Neural cell (in vitro differentiated cells): ENCODE measurements around the gene CCNI.

ENCODE experiments used
- CTCF ChIP-seq: fragments of 450-650 bp; IDR thresholded peaks from 2 replicates; pipeline ENCODE4 v1.5.1; 2014; ENCODE audit warnings: antibody characterized with exemption, mild to moderate bottlenecking, moderate library complexity; ENCODE audit not compliant: poor library complexity, severe bottlenecking
- EP300 ChIP-seq: fragments of 450-650 bp; conservative IDR thresholded peaks from 2 replicates; pipeline ENCODE4 v1.6.1; 2014; ENCODE audit warnings: antibody characterized with exemption, mild to moderate bottlenecking, moderate library complexity; ENCODE audit not compliant: poor library complexity, severe bottlenecking
- EZH2 ChIP-seq: fragments of 200-600, 300-800 bp; shearing (Covaris generic), sonication (generic); IDR thresholded peaks from 2 replicates; pipeline ENCODE4 v1.6.1; 2014; ENCODE audit warnings: antibody characterized with exemption, low read length, borderline replicate concordance, mild to moderate bottlenecking; ENCODE audit not compliant: insufficient read depth, poor library complexity, severe bottlenecking
- MXI1 ChIP-seq: fragments of 450-650 bp; conservative IDR thresholded peaks from 2 replicates; pipeline ENCODE4 v1.6.1; 2014; ENCODE audit warnings: antibody characterized with exemption, mild to moderate bottlenecking; ENCODE audit not compliant: poor library complexity, severe bottlenecking
- POLR2AphosphoS5 ChIP-seq: IDR thresholded peaks from 2 replicates; pipeline ENCODE4 v1.6.1; 2012
- RAD21 ChIP-seq: fragments of 450-650 bp; conservative IDR thresholded peaks from 2 replicates; pipeline ENCODE4 v1.6.1; 2014; ENCODE audit warnings: antibody characterized with exemption, mild to moderate bottlenecking, moderate library complexity
- REST ChIP-seq: IDR thresholded peaks from 2 replicates; pipeline ENCODE4 v1.6.1; 2012; ENCODE audit warnings: borderline replicate concordance
- SMC3 ChIP-seq: fragments of 450-650 bp; conservative IDR thresholded peaks from 2 replicates; pipeline ENCODE4 v1.6.1; 2014; ENCODE audit warnings: antibody characterized with exemption, mild to moderate bottlenecking, moderate library complexity; ENCODE audit not compliant: poor library complexity
- TAF1 ChIP-seq: IDR thresholded peaks from 2 replicates; pipeline ENCODE4 v1.6.1; 2012; ENCODE audit warnings: low read depth

GRCh38 chr4:77073106-77073809 lies 2.5 kb downstream of the CCNI start:
- no peak for TF ChIP-seq CTCF
- no peak for TF ChIP-seq TAF1
- TF ChIP-seq RAD21, result no peak
- no peak for TF ChIP-seq EP300
- no peak for TF ChIP-seq EZH2
- no peak for TF ChIP-seq SMC3
- no peak for TF ChIP-seq REST
- TF ChIP-seq MXI1, result peak; percentile 26
- no peak for TF ChIP-seq POLR2AphosphoS5
